GM19328 (cell line): ENCODE data around the gene AOPEP.
"Not testable (repeated sequence)": the region's sequence is repeated elsewhere in the genome, so short reads cannot be mapped to it uniquely, and the experiment has no call there.

Experiments
- ATAC-seq: cut with Tn5 transposase; IDR thresholded peaks from one replicate; pipeline ENCODE4 v1.9.1; 2021; ENCODE audit warnings: mild to moderate bottlenecking, moderate library complexity; ENCODE audit not compliant: unreplicated experiment

The AOPEP gene

DNA sequence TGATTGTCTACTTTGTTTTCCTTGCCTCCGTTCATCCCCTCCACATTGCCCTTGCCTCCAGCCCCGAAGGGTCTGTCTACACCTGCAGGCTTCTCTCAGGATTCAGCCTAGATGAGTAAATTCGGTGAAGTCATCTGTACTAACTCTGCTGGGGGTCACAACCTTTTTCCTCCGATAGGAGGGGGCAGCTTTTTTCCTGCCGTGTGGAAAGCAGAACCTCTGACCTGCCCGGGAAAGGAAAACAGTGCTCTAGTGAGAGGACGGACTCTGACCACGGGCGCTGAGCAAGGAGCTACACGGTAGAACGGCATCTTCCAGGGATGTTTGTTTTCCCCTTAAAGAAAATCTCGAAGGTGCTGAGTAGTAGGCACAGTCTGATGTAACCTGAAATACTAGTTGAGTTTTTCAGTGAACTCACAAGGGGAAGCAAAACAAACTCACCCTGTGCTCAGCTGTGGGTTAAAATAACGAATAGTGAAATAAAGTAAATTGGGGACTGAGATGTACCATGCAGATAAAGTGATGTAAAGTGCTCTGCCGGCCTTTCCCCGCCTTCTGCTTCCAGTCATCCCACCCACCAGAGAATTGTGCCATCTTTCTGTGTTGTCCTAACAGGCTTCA is 281.8 kb downstream of the AOPEP start:
- no peak for ATAC-seq

DNA sequence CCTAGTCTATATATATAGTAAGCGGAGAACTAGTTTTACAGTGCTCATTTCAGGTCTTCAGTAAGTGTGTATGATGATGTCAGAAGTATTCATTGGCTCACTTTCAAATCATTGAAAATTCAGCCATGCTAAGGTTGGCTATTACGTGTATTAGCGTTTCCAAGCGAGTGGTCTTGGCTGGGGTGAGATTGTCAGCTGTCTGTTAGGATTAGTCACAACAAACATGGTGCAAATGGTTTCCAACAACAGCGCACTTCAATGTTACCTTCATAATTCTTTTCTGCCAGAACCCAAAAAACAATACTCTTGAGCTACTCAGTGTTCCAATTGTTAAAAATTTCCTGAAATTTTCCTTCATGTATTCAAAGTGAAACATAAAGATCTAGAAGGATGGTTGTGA is 283.0 kb downstream of the AOPEP start:
- ATAC-seq: no peak

DNA sequence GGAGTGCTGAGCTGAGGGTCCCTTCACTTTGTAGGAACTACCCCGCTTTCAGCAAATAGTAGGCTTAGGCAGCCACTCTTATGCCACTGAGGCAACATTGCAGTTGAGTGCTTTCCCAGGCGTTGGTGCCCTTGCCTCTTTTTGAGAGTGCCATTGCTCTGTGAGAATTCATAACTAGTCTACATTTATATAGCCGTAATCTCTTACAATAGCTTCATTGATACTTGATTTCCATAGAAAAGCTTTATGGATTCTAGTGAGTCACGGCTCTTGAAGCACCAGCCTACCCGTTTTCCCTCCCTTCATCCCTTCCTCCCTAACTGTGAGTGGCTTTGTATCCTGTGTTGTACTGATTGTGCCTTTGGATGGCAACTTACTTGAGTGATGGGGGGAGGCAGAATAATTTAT is 283.9 kb downstream of the AOPEP start:
- ATAC-seq: no peak

DNA sequence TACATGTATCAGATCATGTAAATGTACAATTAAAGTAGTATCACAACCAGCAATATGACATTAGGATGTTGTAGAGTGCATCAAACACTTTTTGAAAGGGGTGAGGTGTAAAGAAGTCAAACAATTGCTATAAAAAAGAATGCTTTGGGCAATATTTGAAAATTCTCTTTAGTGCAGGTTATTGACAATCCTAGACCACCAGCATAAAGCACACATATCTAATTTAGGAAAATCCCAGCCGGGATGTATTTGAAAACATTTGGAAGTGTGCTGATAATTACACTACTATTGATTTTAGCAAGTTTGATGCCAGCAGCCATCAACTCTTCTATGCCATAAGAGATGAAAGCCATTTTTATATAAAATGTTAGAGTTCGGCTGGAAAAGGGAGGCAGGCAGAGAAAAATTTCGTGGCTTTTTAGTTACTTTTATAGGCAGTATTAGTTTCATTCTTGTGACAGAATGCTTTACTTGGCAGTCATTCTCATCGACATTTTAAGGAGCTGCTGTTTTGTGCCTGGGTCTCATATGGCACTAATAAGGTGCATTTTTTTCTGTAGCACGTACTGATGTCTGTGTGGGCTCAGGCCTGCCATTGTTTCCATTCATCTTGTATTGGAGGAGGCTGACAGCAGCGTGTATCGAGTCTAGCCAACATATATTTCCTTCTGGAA is 285.7 kb downstream of the AOPEP start:
- ATAC-seq: no peak

DNA sequence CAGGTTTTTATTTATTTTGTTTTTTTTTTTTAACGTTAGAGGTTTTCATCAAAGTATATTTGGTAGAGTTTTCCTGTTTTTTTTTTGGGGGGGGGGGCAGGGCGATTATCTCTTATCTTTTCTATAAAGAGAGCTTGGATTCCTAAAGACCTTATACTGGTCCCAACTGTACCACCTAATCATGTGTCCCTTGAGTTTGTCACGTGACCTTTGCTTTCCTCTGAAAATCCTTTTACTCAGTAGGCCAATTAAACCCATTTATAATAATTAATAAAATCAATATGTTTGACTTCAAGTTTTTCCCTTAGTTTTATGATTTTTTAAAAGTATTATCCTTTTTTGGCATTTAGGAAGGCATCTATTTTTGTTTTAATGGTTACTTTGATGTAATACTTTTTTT is 286.4 kb downstream of the AOPEP start:
- no peak for ATAC-seq

DNA sequence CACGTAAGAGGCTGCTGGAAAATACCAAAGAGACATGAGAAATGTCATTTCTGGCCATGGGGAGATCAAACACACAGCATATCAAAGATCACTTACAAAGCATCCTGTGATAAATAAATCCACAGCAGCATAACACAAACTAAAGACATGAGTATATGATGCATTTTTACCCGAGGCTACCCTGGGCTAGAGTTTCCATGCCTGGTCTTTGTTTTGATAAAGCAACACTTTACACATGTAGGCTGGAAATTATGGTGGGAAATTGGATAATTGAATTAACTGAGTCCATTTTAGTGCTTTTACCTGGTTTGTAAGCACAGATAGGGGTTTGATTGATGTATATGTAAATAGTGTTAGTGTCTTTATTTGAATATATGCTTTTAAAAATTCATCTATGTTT is 288.4 kb downstream of the AOPEP start:
- no peak for ATAC-seq

DNA sequence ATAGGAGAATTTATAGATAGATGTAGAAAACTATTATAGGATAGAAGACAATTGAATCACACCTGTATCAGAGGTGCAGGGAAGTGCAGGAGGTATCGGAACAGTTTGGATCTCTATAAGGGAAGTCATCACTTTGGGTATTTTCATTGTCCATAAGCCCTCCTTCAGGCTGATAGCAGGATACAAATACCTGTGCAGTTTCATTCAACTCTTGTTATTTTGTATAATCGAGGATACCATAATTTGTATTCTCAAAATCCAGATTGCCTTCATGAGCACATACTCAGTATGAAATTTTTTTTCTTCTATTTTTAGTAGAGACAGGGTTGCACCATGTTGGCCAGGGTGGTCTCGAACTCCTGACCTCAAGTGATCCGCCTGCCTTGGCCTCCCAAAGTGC is 289.1 kb downstream of the AOPEP start:
- ATAC-seq: no peak

DNA sequence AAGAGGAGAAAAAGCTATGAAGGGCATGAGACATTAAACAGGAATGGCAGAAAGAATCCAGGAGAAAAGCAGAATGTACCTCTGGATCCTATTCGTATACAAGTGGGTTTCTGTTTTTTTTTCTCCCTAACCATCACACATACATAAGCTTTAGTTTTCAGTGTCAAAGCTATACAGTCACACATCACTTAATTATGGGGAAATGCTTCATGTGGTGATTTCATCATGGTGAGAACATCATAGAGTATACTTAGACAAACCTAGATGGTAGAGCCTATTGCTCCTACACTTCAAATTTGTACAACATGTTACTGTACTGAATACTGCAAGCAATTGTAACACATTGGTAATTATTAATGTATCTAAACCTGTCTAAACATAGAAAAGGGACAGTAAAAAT is 290.6 kb downstream of the AOPEP start:
- ATAC-seq: no peak

DNA sequence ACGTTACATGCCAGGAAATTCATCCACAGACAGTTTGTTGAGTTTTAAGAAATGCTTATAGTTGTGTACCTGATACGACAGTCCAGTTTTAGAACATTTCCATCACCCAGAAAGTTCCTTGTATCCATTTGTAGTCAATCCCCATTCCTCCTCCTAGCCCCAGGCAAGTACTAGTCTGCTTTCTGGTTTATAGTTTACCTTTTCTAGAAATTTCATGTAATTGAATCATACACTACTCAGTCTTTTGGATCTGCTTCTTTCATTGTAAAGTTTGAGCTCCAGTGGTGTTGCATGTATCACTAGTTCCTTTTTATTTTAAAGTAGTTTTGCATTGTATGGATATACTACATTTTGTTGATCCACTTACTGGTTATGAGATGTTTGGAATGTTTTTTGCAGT is 291.2 kb downstream of the AOPEP start:
- no peak for ATAC-seq

DNA sequence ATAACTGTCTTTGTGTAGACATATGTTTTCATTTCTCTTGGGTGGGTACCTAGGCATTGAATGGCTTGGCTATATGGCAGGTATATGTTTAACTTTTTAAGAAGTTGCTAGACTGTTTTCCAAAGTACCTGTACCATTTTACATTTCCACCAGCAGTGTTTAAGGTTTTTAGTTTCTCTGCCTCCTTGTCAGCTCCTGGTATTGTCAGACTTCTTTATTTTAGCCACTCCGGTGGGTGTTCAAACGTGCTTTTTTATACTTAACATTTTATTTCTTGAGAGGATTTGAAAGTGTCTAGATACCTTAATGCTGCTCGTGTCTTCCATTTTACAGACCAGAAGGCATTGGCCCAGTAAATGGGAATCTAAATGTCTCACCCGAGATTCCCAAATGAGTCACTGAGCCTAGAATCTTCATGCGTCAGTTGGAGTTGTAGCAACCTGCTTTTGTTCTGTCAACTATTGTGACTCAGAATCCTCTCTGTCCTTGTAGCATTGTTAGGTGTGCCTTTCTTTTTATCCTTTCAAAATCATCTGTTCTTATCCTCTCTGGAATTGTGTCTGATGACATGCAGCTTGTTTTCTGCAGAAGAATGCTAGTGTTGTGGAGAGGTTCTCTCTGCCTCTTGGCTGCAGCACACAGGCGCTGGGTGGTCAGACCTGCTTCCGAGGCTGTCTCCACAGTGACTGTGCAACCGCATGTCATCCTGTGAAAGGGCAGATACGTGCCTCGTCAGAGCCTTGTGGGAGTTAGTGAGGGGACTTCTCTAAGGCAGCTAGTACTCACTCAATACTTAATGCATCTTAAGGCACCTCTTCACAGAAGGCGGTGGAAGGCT is 291.8 kb downstream of the AOPEP start:
- no peak for ATAC-seq

DNA sequence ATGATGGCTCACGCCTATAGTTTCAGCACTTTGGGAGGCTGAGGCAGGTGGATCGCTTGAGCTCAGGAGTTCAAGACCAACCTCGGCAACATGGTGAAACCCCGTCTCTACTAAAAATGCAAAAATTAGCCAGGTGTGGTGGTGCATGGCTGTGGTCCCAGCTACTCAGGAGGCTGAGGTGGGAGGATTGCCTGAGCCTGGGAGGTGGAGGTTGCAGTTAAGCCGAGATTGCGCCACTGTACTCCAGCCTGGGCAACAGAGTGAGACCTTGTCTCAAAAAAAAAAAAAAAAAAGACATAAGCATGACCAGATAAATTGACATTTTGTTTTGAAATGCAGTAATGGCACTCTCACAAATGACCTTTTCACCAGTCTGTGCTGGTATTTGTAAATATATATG is 294.1 kb downstream of the AOPEP start:
- ATAC-seq: not testable (repeated sequence)

DNA sequence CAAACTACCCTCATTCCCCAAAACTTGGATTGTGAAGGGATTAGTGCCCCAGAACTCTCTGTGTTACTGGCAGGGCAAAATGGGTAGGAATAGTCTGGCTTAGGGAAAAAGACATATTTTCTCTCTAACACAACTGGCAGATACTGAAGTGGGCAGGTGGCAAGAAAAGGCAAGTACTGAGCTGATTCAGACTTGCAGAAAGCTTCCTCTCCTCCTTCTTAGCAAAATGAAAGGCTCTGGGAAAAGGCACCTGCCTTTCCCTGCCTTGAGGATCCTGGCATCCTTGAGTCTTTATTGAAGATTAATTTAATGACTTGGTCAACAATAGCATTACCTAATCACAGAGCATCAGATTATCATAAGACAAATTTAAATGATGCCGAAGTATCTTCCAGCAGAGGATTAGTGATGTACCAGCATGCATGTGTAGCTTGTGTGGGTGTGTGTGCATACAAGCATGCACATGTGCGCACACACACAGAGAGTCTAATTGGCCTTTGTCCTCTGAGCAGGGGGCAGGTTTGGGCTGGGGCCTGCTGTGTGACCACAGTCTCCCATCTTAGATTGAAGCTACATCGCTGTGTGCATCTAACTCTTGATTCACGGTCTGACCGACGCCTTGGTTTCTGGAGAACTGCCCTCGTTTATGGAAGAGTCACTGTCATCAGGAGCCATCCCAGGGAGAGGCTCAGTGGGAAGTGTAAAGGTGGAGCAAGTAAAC is 294.8 kb downstream of the AOPEP start:
- ATAC-seq: no peak

DNA sequence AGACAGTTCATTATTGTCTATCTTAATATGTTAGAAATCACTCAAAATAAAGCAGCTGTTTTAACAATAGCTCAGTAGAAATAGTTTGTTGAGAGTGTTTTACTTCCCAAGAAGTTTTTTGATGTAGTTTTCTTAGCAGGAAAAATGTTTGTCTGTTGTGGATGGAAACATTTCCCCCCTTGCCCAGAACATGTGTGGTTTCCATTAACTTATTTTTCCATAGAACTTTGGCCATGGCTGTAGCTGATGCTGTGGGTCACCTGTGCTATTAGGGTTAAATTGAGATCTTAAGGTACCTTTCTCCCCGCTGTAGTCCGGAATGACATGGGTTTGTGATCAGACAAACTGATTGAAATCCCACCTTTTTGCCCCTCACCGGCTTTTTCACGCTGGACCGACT is 296.2 kb downstream of the AOPEP start:
- ATAC-seq: no peak

DNA sequence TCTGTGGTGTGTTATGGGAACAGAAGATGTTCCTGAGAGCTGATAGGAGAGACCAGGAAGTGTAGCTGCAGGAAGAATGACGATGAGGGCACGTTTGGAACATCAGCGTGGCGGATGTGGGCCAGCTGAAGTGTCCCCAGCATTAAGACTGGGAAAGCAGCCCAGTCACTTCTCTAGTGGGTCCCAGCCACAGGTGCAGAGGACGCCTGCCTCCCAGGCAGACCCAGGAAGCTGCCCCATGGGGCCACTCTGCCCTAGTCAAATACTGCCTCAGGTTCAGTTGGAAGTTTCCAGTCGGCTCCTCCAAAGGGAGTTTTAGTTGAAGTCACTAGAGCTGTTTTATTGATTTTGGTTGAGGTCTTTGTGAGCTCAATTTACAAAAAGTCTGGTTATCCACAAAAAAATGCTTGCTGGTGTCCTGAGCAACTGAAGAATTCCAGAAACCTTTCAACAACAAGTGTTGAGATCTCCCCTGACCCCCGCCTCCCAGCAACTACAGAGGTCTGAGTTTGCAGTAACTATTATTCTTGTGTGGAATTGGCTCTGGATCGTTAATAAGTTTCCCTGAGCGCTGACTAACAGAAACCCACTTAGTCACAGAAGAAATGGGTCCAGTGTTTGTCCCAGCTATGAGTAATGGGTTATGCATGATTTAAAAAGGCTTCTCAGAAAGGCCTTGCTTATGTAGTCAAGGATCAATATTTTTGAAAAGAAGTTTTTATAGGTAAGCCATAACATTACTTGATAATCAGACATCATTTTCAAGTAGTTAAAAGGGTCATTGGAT is 296.9 kb downstream of the AOPEP start:
- ATAC-seq: no peak

DNA sequence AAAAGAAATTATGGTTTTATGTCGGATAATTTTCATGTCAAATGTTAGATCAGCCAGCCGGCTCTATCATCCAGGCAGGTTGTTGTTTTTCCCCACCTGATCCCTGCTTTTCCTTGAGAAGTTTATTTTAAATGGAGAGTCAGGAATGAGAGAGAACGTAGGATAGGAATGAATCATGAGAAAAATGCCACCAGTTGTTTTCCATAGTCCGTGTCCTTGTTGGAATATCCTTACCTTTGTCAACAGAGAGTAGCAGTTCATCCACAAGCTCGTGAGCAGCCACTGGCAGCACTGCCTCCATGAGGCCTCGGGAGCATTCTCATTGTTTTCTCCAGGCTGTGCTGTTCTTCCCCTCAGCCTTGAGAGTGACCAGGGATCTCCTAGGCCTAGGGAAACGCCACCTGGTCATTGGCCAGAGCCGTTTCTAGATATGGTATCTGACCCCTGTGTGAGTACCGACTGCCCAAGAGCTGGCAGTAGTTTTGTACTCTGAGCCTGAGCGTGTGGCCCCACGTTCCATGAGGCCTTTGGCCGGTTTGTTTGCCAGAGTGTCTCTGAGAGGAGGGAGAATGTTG is 297.7 kb downstream of the AOPEP start:
- no peak for ATAC-seq

DNA sequence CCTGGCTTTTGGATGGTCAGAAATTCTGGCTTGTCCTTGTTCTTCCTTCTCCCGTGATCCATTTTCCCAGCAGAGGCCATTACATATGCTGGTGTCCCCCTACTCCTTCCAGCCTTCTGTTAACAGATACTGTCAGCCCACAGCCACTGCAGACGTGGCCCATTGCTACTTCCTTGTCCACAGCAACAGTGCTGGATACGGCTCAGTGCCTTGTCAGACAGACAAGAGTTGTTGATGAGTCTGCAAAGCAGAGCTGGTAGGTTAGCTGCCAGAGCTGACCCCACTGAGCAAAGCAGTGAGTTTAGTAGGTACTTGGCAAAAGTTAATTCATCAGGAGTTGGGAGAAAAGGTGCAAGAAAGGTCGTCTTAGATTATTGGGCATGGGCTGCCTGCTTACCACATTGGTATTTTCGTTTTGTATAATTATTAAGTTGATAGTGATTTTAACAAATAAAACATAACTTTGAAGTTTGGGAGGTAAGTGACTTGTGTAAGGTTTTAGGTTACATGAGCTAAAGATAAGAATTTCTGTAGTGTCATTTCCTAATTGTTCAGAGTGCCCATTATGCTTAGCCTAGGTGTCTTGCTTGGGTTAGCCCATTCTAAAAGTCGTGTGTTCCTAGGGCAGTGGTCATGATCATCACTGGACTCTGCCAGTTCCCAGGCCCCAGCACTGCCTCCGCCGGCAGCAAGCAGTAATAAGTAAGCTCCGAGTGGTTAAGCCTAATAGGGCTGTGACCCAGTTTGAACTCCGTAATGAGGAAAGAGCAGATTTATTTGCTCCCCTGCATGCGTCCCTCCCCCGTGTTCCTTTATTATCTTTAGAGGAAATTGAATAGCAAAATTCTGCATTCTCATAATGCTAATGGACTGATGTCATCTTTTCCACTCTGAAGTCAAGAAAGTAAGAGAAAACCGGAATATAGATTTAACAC is 299.0 kb downstream of the AOPEP start:
- no peak for ATAC-seq

DNA sequence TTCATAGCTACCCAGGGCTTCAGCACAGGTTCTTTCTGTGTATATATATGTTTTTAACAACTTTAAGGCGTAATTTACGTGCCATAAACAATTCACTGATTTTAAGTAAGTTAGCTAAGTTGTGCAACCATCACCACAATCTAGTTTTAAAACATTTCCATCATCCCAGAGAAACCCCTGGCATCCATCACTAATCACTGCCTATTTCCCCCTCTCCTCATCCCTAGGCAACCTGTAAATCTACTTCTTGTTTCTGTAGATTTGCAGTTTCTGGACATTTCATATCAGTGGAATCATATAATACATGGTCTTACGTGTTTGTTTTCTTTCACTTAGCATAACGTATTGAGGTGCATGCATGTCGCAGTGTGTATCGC is 299.6 kb downstream of the AOPEP start:
- ATAC-seq: no peak

DNA sequence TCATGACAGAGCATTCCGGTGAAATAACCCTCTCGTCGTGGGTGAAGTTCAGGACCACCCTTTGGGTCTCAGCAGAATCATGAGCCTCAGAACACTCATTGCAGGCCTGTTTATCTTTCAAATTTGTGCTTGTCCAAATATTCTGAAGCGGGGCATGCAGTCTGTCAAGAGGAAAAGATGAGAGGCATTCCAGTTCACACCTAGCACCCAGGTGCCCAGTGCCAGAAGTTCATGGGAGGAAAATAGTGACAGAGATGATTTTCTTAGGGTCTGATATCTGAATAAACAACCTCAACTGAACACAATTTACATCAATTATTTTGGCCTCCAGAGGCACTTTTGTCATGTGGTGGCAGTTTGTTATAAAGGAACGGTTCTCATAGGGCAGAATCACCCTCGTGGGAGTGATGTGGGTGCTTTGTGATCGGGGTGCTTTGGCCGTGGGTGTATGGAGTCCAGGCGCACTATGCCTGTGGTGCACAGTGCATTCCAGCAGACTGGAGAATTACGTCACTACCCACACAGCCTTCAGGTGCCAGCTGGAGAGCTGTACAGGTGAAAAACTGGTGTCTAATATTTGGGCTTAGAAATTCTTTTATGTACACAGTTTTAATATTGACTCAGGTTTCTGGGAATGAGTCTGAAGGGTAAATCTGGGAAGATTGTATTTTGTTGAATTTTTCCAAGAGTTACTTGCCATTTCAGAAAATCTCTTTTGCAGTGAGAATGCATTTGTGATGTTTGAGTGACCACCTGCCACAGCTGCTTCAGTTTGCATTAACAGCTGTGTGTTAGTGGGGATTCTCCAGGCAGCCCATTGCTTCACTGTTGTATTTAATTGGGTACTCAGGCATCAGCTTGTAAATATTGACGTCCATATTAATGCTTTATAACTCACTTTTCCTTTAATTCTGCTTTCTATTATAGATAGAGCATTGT is 301.7 kb downstream of the AOPEP start:
- ATAC-seq: no peak
